ACHN (cell line): ENCODE measurements around the gene LYSET.
"Not testable (repeated sequence)": the region's sequence is repeated elsewhere in the genome, so short reads cannot be mapped to it uniquely, and the experiment has no call there.

Experiments used
- DNase-seq: peaks from one replicate; pipeline ENCODE4 v3.0.0-alpha.2; 2015
- in situ Hi-C: cut with HindIII; loops from 2 replicates; pipeline ENCODE4 v1.10.0; 2017; ENCODE audit warnings: low sequenced_read_pairs, low pct_ligation_motif_present, low pct_unique_long_range_greater_than_20kb

Gene LYSET, protein sequence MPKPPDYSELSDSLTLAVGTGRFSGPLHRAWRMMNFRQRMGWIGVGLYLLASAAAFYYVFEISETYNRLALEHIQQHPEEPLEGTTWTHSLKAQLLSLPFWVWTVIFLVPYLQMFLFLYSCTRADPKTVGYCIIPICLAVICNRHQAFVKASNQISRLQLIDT

DNA sequence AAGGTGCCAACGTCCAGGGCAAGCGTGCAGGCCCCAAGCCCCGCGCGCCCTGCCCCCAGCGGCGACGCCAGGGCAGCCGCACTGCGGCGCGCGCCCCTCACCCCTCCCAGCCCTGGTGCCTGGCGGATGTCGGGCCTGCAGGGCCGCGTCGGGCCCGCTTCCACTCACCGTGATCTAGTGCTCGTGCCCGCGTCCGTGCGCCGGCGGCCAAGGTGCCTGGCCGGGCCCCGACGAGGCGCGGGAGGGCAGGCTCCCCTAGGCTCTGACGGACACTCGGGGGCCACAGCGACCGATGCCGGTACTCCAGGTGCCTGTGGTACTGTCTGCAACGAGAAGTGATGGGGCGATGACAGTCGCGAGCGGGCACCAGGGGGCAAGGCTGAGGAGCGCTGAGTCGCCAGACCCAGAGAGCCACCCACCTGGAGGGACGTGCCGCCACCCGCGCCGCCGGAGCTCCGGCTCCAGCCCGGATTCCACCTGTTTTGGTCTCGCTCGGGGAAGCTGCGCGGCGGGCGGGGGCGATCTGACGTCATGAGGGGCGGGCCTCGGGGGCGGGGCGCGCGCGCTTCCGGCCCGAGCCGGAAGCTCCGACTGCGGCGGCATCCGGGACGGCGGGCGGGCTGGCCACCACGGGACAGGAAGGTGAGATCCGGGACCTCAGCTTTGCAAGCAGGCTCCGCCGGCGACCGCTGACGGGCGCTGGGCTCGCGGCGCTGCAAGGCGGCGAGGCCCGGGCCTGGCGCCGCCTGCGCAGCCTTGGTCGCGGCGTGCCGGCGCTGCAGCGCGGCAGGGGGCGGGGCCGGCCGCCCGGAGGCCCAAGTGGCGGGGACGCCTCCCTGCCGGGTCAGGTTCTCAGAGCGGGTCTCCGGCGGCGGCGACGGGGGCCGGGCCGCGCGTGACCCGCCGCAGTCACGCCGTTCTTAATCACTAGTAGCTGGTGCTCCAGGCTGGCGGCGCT, at the start of gene LYSET, which contains the start of gene MOAP1:
LYSET (plus strand) TSS at position 927 of the 958 bp plus-strand sequence. CDS start 89 bp downstream, outside the sequence.
MOAP1 (minus strand) TSS at position 507 of the 958 bp plus-strand sequence. CDS start 655 bp downstream, outside the sequence.
- DNase-seq: peak; percentile 82
- in situ Hi-C loops: no loop called here

DNA sequence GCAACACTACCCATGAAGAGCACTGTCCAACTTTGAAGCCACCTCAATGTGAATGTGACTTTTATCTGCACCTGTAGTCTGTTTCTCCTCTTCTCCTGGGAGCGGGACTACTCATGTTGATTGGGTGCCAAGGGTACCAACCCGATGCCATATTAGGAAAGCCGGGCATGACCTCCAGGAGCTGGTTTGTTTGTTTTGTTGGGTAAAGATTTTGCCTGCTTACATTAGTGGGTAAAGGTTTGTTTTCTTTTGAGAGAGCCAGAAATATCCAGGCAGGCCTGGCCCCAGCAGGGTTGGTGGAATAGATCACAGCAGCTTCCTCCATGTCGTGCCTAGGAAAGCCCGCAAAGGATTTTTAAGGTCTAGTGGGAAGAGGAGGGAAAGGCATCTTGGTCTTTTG, 49.7 kb upstream of the LYSET start:
- no peak for DNase-seq
- in situ Hi-C loops: loop anchor here (25.0 kb wide), 1 partner anchor 198 kb away; no protein-coding TSS in a partner anchor

DNA sequence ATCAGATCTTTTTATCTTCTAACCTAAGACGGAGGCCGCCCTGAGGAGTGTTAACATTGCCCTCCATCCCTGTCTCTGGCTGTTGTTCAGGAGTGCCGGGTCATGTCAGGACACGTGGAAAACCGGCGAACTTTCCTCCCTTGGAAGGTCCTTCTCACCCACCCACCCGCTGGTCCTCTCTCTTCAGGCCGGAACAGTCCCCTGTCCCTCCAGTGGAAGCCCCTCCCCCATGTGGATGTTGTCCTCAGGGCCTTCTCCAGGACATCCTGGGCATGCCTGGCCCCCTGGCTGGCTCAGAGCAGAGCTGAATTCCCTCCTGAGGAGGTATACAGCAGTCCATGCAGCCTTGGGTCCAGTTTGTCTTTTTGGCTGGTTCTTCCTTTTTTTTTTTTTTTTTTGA, 49.1 kb upstream of the LYSET start:
- no peak for DNase-seq
- in situ Hi-C loops: loop anchor here (25.0 kb wide), 1 partner anchor 199 kb away; no protein-coding TSS in a partner anchor

DNA sequence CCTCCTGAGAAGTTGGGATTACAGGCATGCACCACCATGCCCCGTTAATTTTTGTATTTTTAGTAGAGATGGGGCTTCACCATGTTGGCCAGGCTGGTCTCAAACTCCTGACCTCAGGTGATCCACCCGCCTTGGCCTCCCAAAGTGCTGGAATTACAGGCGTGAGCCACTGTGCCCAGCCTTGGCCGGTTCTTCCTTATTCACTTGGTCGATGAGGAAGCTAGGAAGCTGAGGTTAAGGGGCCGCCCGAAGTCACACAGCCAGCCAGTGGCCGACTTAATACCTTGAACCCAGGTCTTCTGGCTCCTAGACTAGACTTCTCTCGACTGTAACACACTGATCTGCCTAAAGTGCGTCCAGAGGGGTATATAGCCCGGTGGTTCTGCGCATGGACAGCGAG, 48.6 kb upstream of the LYSET start:
- DNase-seq: not testable (repeated sequence)
- in situ Hi-C loops: loop anchor here (25.0 kb wide), 1 partner anchor 199 kb away; no protein-coding TSS in a partner anchor

DNA sequence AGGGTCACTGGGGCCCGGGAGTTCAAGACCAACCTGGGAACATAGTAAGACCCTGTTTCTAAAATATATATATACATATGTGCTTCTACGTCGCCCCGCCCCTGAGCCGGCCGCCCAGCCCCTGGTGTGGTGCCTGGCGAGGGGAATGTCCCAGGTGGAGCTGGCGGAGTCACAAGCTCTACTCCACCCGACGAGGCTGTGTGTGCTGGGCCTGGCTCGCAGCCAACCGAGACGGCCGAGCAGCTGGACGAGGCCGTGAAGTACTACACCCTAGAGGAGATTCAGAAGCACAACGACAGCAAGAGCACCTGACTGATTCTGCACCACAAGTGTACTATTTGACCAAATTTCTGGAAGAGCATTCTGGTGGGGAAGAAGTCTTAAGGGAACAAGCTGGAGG, 47.3 kb upstream of the LYSET start:
- DNase-seq: no peak
- in situ Hi-C loops: loop anchor here (25.0 kb wide), 1 partner anchor 201 kb away; no protein-coding TSS in a partner anchor

DNA sequence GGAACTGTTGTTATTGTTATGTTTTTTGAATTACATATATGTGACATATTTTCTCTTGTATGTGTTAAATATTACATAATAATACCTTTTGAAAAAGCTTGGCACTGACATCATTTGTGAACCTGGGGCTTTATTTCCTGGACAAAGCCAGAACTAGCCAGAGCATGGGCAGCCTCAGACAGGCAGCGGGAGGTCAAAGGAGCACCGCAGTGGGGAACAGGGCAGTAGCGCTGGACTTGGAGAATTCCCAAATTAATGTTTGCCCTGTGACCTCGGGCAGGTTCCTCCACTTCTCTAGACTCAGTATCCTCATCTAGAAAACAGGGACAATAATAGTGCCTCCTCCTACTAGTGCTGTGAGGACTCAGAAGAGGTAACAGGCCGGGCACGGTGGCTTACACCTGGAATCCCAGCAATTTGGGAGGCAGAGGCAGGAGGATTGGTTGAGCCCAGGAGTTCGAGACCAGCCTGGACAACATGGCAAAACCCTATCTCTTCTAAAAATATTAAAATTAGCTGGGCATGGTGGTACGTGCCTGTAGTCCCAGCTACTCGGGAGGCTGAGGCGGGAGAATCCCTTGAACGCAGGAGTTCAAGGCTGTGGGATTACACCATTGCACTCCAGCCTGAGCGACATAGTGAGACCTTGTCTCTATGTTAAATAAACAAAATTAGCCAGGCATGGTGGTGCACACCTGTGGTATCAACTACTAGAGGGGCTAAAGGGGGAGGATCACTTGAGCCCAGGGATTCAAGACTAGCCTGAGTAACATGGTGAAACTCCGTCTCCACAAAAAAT, 42.1 kb upstream of the LYSET start:
- in situ Hi-C loops: loop anchor here (25.0 kb wide), 1 partner anchor 206 kb away; no protein-coding TSS in a partner anchor

DNA sequence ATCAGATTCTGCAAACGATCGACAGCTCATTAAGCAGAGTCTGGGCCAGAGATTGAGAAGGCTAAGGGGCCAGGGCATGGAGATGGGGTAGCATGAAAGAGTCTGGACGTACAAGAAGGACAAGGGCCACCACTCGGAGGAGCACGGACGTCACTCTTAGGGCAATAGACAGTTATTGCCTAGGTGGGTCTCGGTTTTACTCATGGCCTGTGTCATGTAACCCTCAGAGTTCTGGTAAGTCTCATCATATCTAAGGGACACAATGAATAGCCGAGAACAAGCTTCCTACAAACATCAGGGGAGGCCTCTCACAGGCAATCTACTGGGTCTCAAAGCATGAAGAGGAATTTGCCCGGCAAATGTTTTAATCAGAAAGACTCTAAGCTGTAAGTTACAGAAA, 39.0 kb upstream of the LYSET start:
- in situ Hi-C loops: loop anchor here (25.0 kb wide), 1 partner anchor 209 kb away; no protein-coding TSS in a partner anchor
- no peak for DNase-seq

More for the DNA sequence above, 42.1 kb upstream of the LYSET start:
- no peak for DNase-seq

DNA sequence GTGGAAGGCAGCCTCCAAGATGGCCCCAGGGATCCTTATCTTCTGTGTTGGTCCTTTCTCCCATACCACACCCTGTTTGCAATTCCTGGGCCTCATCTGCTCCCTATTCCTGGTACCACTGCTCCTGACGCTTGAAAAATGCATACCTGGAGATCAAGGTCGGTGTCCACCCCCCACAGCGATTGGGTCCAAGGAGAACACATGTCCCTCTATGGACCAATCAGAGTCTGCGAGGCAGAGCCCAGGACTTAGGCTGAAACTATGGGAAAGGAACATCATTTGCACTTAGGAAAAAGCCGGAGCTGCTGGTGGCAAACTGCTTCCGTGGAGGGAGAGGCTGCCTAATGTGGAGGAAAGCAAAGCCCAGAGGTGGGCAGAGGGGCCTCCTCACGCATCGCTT, 36.1 kb upstream of the LYSET start:
- in situ Hi-C loops: loop anchor here (25.0 kb wide), 1 partner anchor 212 kb away; no protein-coding TSS in a partner anchor
- DNase-seq: no peak

DNA sequence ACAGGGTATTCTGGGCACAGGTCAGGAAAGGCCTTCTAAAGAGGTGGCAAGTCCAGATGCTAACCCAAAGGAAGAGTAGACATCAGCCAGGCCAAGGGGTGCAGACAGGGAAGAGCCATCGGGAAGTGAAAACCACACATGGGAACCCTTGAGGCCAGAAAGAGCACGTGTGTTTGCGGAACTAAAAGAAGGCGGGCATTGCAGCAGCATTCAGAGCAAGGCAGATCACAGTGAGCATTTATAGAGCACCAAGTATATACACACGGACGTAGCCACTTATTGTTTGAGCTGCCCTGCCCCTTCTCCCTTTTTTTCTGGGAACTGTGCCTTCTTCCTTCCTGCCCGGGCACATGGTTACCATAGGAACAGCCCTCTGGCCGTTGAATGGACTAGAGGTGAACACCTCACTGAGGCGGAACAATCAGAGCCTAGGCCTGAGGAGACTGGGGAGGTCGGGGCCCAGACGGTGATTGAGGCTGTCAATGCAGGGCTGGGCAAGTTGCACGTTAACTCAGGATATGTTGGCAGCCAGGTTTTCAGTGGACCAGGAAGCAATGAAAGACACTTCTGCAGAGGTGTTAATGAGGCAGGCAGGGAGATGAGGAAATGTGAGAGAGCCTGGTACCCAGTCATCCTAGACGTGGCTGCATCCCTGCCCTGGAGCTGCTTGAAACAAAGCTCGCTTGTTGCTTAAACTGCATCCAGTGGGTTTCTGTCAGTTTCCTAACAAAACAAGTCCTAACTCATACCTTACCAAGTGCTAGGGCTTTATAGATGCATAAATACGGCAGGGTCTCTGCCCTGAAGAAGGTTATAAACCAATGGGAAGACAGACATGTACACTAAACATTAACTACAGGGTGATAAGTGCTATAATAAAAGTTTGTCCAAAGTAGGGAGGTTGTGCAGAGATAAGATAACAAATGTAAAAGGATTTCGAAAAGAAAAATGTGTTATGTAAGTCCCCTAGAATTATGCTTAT, 34.6 kb upstream of the LYSET start:
- in situ Hi-C loops: no loop called here
- no peak for DNase-seq

DNA sequence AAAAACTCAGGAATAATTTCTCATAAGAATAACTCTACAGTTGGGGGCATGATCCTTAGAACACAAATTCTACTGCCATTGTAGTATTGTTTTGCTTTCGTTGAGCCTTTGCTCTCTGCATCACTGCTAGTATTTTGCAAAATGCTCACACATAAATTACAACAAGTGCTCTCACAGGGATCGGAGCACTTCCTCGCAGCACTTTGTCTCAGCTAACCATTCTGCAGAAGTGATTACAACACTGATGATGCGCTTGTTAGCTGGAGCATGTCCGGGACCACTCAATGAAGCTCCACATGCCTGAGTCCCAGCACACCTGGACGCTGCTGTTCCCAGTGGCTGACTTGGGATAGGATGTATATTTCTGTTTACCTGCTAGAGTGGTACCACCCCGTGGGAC, 32.0 kb upstream of the LYSET start:
- DNase-seq: no peak
- in situ Hi-C loops: no loop called here

DNA sequence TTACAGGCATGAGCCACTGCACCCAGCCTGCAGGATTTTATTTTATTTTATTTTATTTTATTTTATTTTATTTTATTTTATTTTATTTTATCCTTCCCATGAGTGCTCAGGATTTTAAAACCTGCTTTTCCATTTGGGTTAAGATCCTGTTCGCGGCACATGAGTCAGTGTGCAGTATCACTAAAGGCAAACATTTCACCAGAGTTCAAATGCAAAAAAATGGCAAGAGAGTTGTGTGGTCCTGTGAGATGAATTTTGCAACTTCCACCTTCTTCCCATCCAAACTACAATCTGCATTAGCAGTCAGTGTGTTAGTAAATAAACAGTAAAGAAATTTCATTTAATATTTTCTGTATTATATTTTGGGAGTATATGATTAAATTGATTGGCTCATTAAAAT, 29.4 kb upstream of the LYSET start:
- in situ Hi-C loops: no loop called here
- DNase-seq: no peak

DNA sequence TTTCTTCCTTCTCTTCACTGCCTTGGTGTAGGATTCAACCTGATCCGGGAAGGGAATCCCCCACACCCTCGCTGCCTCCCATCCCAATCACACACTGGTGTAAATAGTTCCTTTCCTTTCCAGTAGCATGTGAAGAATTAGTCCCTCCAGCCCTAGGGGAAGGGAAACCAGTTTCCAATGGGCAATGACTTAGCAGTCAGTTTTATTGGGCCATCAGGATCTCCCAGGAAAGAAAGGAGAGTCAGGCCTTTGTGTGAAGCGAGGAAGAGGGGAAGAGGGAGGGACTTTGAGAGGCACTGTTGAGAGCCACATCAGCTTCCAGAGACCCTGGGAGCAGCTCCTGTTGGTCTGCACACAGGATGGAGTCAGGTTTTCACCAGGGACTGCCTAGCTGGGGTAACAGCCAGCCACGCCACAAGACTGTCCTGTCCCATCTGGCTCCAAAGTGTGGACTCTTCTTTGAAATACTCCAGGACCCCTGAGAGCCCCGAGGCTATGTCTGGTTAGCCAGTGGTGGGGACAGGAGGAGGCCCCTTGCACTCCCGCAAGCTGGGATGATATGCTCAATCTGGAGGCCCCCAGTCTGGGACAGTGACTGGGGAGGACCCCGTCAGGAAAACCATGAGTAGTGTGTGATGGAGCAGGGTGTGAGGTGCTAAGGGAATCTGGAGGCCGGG, 28.3 kb upstream of the LYSET start:
- in situ Hi-C loops: no loop called here
- DNase-seq: no peak

DNA sequence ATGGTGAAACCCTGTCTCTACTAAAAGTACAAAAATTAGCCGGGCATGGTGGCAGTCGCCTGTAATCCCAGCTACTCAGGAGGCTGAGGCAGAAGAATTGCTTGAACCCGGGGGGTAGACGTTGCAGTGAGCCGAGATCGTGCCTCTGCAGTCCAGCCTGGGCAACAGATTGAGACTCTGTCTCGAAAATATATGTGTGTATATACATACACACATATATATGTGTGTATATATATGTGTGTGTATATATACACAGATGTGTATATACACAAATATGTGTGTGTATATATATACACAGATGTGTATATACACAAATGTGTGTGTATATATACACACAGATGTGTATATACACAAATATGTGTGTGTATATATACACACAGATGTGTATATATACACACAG, 26.8 kb upstream of the LYSET start:
- DNase-seq, in situ Hi-C loops: not testable (repeated sequence)

DNA sequence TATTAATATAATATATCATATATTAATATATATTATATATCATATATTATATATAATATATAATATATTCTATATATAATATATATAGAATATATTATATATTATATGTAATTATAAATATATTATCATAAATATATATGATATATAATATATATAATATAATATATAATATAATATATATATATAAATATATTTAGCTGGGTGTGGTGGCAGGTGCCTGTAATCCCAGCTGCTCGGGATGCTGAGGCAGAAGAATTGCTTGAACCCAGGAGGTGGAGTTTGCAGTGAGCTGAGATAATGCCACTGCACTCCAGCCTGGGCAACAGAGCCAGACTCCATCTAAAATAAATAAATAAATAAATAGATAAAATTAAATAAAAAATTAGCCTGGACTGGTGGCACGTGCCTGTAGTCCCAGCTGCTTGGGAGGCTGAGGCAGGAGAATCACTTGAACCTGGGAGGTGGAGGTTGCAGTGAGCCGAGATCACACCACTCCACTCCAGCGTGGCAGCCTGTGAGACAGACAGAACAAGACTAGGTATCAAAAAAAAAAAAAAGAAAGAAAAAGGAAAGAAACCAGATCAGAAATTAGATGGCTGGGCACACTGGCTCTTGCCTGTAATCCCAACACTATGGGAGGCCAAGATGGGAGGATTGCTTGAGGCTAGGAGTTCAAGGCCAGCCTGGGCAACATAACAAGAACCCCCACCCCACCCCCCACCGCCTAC, 25.3 kb upstream of the LYSET start:
- DNase-seq, in situ Hi-C loops: not testable (repeated sequence)

DNA sequence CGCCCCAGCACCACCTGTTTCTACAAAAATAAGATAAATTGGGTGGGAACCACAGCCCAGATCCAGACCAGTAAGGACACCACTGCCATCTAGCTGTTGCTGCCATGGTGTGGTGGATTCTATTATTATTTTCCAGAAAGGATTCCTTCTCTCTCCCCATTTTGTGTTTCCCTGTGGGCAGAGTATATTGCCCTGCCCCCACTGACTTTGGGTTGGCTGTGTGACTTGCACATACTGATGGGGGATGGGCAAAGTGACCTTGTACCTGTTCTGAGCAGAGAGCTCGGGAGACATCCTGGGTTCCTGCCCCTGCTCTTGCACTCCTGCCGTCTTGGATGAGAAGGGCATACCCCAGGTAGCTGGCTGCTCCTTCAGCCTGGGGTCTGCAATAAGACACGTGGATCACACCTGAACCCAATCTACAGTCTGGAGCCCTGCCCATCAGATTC, 24.7 kb upstream of the LYSET start:
- peak; percentile 55 for DNase-seq
- in situ Hi-C loops: no loop called here

DNA sequence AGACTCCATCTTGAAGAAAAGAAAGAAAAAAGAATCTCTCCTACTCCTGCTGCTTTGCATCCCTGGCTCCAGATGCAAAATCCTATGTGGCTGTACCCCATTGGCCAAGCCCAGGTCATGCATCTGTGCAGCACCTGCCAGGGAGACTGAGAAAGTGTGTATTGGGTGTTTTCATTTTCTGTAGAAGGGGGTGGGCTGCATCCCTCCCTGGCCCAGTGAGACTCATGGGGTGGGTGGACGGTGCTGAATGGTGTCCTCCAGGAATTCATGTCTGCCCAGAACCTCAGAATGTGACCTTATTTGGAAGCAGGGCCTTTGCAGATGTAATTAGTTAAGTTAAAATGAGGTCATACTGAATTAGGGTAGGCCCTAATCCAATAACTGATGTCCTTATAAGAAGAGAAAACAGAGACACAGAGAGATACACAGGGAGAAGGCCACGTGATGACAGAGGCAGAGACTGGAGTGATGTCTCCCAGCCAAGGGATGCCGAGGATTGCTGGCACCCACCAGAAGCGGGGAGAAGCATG, 23.6 kb upstream of the LYSET start:
- no peak for DNase-seq
- in situ Hi-C loops: no loop called here
